Left hindlimb (tissue), 1 donor: Measurements from ENCODE around the gene PRKCH.

Source experiments
- DNase-seq: peaks from one replicate; pipeline ENCODE4 v3.0.0-alpha.2; 2018

Gene PRKCH

DNA sequence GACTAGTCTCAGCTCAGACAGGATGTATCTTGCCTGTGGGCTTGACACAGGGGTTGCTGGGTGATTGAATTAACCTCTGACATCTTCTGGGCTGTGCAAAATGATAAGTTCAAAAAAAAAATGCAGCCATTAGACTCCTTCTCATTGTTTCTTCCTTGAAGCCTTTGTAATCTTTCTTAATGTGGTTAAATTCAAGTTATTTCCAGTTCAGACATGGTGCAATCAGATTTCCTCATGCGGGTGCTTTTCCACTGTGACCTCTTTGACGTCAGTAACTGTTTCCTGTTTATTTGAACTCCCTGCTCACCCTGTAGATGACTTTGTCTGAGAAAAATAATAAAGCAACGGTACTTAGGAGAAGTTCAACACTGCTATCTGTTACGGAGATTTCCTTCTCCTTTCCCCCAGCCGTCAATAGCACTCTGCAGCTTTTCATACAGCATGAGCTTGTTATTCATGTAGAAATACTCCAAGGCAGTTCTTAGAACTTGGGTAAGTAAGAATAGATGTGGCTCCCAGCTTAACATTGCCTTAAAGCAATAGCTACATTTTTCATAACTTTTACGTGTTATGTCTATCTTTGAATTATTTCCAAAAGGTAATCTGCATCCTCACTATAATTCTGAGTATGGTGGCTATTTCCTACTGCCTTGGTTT, 155.5 kb downstream of the PRKCH start:
- no peak for DNase-seq

DNA sequence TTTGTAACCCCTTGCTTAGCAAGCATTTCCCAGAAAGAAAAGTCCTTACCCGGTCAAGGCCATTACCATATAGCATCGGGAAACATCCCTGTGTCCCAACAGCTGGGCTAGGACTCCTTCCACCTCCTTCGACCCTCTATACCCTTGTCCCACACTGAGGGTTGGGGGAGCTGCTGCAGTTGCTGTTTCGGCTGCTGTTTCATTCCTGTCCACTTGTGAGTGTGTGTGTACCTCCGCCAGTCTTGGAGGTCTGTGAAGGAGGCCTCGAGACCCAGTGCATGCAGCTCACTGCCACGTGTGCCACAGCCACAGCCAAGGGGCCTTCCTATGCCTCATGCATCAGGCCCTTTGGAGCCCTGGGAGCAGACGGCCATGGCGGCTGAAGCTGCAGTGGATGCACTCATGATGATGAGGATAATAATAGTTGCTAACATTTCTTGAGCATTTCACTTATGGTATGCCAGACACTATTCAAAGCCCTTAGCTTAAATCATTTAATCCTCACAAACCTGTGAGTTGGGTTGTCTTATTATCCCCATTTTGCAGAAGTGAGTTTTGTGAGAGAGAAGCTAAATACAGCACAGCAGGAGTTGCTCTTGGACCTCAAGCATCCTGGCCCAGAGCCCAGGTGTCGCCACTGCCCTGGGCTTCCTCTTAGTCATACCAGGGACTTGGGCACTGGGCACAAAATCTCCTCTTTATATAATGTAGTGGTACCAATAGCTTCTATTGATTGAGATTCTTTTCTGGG, 156.5 kb downstream of the PRKCH start:
- DNase-seq = no peak

GRCh38 chr14:61478971-61479473, 157.6 kb downstream of the PRKCH start:
- no peak for DNase-seq

- DNase-seq = no peak
These were observed 158.5 kb downstream of the PRKCH start for GRCh38 chr14:61479746-61480502.

GRCh38 chr14:61480704-61481285, 159.4 kb downstream of the PRKCH start:
- DNase-seq = no peak

- DNase-seq = no peak
These were observed 160.3 kb downstream of the PRKCH start for GRCh38 chr14:61481701-61482100.

- DNase-seq = no peak
These were observed 161.2 kb downstream of the PRKCH start for GRCh38 chr14:61482348-61483206.

DNA sequence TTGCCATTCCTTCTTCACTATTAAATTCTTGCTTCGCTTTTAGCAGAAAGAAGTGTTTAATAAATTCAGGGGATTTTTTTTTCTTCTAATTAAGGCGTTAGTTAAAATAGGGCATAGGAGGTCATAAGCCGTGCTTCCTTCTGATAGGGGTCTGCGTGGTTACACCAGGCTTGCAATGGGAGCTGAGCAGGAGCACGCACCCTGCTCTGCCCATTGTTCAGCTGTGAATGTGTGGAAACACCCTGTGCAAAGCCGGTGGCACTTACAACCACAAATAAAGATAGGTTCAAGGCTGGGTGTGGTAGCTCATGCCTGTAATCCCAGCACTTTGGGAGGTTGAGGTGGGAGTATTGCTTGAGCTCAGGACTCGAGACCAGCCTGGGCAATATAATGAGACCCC, 162.1 kb downstream of the PRKCH start:
- DNase-seq = no peak

DNA sequence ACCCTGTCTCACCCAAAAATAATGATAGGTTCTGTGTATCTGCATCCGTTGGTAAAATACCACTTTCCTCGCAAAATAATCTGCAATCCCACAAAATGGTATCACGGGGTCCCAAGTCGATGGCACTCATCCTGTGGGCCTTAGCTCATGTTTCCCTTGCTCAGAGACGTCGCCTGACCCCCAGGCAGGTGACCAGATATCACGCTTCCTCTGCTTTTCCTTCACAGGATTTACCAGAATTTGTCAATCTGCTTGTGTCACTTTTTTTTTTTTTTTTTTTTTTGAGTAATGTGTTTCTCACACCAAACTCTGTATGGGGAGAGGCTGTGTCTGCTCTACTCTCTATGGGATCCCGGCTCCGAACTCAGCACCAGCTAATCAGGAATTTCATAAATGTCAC, 162.7 kb downstream of the PRKCH start:
- DNase-seq = no peak

DNA sequence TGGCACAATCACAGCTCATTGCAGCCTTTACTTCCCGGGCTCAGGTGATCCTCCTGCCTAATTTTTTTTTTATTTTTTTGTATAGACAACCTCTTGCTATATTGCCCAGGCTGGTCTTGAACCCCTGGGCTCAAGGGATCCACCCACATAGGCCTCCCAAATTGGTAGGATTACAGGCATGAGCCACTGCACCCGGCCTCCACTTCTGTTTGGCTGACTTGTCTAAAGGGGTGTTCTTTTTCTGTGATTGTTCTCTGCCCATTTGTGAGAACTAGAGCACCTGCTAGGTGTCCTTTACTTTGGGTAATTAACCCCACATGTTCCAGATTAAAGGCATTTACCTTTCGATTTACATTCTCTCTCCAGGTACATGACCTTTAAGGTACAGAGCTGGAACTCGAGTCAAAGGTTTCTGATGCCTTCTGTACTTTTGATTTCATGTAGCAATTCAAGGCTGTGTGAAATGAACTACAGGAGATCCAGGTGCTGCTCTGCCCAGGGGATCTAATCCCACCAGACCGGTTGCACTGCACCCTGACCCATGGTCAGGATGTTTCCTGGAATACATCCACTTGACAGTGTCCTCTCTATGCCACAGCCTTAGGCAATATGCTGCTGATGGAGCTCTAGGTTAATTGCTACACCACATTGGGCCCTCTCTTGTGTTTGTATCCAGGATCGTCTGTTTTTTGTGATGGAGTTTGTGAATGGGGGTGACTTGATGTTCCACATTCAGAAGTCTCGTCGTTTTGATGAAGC, 163.6 kb downstream of the PRKCH start:
- DNase-seq = no peak

GRCh38 chr14:61485661-61486060, 164.3 kb downstream of the PRKCH start:
- no peak for DNase-seq

- no peak for DNase-seq
These were observed 165.6 kb downstream of the PRKCH start for GRCh38 chr14:61486930-61487495.

GRCh38 chr14:61488417-61489401, 167.3 kb downstream of the PRKCH start:
- DNase-seq = no peak

GRCh38 chr14:61489512-61489911, 168.1 kb downstream of the PRKCH start:
- no peak for DNase-seq

- DNase-seq = no peak
These were observed 168.6 kb downstream of the PRKCH start for GRCh38 chr14:61489932-61490331.

DNA sequence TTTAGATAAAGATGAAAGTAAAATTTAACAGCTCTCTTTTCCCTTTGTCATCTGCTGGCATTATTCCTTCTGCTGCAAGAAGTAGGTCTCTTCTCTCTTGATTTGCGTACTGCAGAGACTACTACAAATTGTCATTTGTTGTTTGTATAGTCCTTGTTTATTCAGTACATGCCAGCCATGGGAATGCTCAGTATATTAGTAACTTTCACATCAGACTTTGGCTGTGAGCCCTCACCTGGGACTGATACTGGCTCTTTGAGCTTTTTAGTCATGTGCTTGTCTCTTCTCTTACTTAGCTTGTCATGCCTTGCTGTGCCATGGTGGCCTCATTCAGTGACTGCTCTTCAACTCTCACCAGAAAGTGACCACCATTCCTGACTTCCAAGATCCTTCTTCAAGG, 169.8 kb downstream of the PRKCH start:
- no peak for DNase-seq

GRCh38 chr14:61491876-61492434, 170.6 kb downstream of the PRKCH start:
- no peak for DNase-seq

DNA sequence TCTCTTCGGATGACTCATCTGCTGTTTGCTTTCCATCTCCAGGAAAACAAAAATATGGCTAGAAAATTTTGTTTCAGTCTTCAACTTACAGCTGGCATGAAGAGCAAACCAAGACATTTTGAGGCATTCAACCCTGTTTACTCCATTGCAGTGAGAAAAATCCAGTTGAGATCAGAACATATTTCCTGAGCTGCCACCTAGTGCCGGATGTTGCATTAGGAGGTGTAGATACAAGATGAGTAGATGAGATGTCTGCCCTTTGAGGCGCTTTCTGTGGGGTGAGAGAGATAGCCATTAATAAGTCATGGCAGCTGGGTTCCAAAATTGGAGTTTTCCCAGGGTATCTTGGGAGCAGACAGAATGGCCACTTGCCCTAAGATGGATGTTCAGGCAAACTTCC, 171.1 kb downstream of the PRKCH start:
- DNase-seq = no peak

GRCh38 chr14:61493239-61493638, 171.9 kb downstream of the PRKCH start:
- DNase-seq = no peak

GRCh38 chr14:61494018-61494417, 172.6 kb downstream of the PRKCH start:
- no peak for DNase-seq
